GM23338 (cell line): ENCODE data around the gene MYCN. TPM values are rescaled to one million over a fixed set of nuclear protein-coding genes. Genes with fewer than 3 reads are reported as not detected.

Source experiments
- ATAC-seq: fragments of 200-7000 bp; cut with Tn5 transposase; 3 replicates; pipeline ENCODE4 v1.9.1; 2020
- DNase-seq: peaks from one replicate; pipeline ENCODE4 v3.0.0-alpha.2; 2015; ENCODE audit warnings: low spot score
- H2AFZ ChIP-seq: fragments of 200-600 bp; sonication (generic); 2 replicates; pipeline ENCODE4 v1.8.0; 2016; ENCODE audit warnings: antibody characterized with exemption, mild to moderate bottlenecking, moderate library complexity
- H3F3A ChIP-seq: fragments of 200-600 bp; sonication (generic); replicated peaks from 2 replicates; pipeline ENCODE4 v1.8.0; 2017; ENCODE audit warnings: antibody characterized with exemption, mixed run types, low read depth
- H3K27ac ChIP-seq: fragments of 200-600 bp; sonication (generic); 2 replicates; pipeline ENCODE4 v1.6.1; 2016; ENCODE audit warnings: low read depth
- H3K27me3 ChIP-seq: fragments of 200-600 bp; sonication (generic); 2 replicates; pipeline ENCODE4 v1.8.0; 2016; ENCODE audit warnings: mild to moderate bottlenecking, mixed run types, moderate library complexity; ENCODE audit not compliant: insufficient read depth
- H3K36me3 ChIP-seq: fragments of 200-600 bp; sonication (generic); 2 replicates; pipeline ENCODE4 v1.8.0; 2016; ENCODE audit warnings: mild to moderate bottlenecking; ENCODE audit not compliant: insufficient read depth
- H3K4me1 ChIP-seq: fragments of 200-600 bp; sonication (generic); 2 replicates; pipeline ENCODE4 v1.8.0; 2016; ENCODE audit warnings: mild to moderate bottlenecking, moderate library complexity; ENCODE audit not compliant: insufficient read depth
- H3K4me2 ChIP-seq: fragments of 200-600 bp; sonication (generic); 2 replicates; pipeline ENCODE4 v1.7.1; 2017; ENCODE audit warnings: mixed run types
- H3K4me3 ChIP-seq: fragments of 200-600 bp; sonication (generic); 2 replicates; pipeline ENCODE4 v1.6.1; 2016; ENCODE audit warnings: mixed run types
- H3K79me2 ChIP-seq: fragments of 200-600 bp; sonication (generic); replicated peaks from 2 replicates; pipeline ENCODE4 v1.8.0; 2017; ENCODE audit warnings: mild to moderate bottlenecking; ENCODE audit not compliant: insufficient read depth
- H3K9me2 ChIP-seq: fragments of 200-600 bp; sonication (generic); 2 replicates; pipeline ENCODE4 v1.8.0; 2017; ENCODE audit not compliant: insufficient read depth
- H4K20me1 ChIP-seq: fragments of 200-600 bp; sonication (generic); replicated peaks from 2 replicates; pipeline ENCODE4 v1.8.0; 2017; ENCODE audit warnings: mild to moderate bottlenecking; ENCODE audit not compliant: insufficient read depth
- H3K27ac Mint-ChIP-seq: 2 replicates; pipeline ENCODE4 v1.8.0; 2020; ENCODE audit warnings: inconsistent platforms, mild to moderate bottlenecking, moderate library complexity, mixed read lengths
- H3K27me3 Mint-ChIP-seq: 3 replicates; pipeline ENCODE4 v1.8.0; 2022; ENCODE audit warnings: low read depth, mild to moderate bottlenecking, moderate library complexity, mixed read lengths, inconsistent platforms; ENCODE audit not compliant: insufficient read depth, poor library complexity
- H3K36me3 Mint-ChIP-seq: 3 replicates; pipeline ENCODE4 v1.8.0; 2021; ENCODE audit warnings: low read depth, mild to moderate bottlenecking, inconsistent platforms, moderate library complexity, mixed read lengths
- H3K4me1 Mint-ChIP-seq: 3 replicates; pipeline ENCODE4 v1.8.0; 2020; ENCODE audit warnings: mild to moderate bottlenecking, inconsistent platforms, mixed read lengths
- H3K4me3 Mint-ChIP-seq: 3 replicates; pipeline ENCODE4 v1.8.0; 2021; ENCODE audit warnings: moderate library complexity, mild to moderate bottlenecking, inconsistent platforms, mixed read lengths
- H3K9me3 Mint-ChIP-seq: 3 replicates; pipeline ENCODE4 v1.8.0; 2020; ENCODE audit warnings: moderate library complexity, mild to moderate bottlenecking, inconsistent platforms, mixed read lengths
- CREB1 ChIP-seq: fragments of 250-450 bp; sonication (Bioruptor Pico); IDR thresholded peaks from 2 replicates; pipeline ENCODE4 v1.5.0; 2020; ENCODE audit warnings: low read depth, mild to moderate bottlenecking, moderate library complexity
- EZH2 ChIP-seq: fragments of 200-600 bp; sonication (generic); IDR thresholded peaks from one replicate; pipeline ENCODE4 v1.8.0; 2017; ENCODE audit warnings: antibody characterized with exemption, mild to moderate bottlenecking, low read depth; ENCODE audit not compliant: unreplicated experiment
- EZH2phosphoT487 ChIP-seq: fragments of 200-600 bp; sonication (generic); IDR thresholded peaks from one replicate; pipeline ENCODE4 v1.8.1; 2018; ENCODE audit warnings: antibody characterized with exemption; ENCODE audit not compliant: unreplicated experiment
- JUNB ChIP-seq: IDR thresholded peaks from one replicate; pipeline ENCODE4 v1.6.1; 2016; ENCODE audit warnings: antibody characterized with exemption; ENCODE audit not compliant: unreplicated experiment
- NANOG ChIP-seq: IDR thresholded peaks from 2 replicates; pipeline ENCODE4 v1.6.1; 2016; ENCODE audit warnings: antibody characterized with exemption, borderline replicate concordance
- POLR2AphosphoS5 ChIP-seq: IDR thresholded peaks from 2 replicates; pipeline ENCODE4 v1.6.1; 2016; ENCODE audit warnings: antibody characterized with exemption, low read depth
- STAT1 ChIP-seq: IDR thresholded peaks from one replicate; pipeline ENCODE4 v1.6.1; 2016; ENCODE audit warnings: antibody characterized with exemption; ENCODE audit not compliant: unreplicated experiment
- ZNF114 ChIP-seq: fragments of 250-450 bp; sonication (Bioruptor Pico); IDR thresholded peaks from 2 replicates; pipeline ENCODE4 v1.5.0; 2020; ENCODE audit warnings: mild to moderate bottlenecking, moderate library complexity
- ZNF462 ChIP-seq: fragments of 250-450 bp; sonication (Bioruptor Pico); IDR thresholded peaks from 2 replicates; pipeline ENCODE4 v1.5.0; 2020; ENCODE audit warnings: mild to moderate bottlenecking, moderate library complexity
- polyA plus RNA-seq: library from polyadenylated mRNA; unstranded; fragments of >200 nt; fragmentation: Nextera tagmentation; extraction: Ambion mirVana; gene quantifications from 2 replicates; pipeline ENCODE4 v1.2.1, GENCODE V29; 2016
- total RNA-seq: library from RNA; depleted of rRNA; stranded (reverse); fragments of >200 nt; shearing (Covaris generic); gene quantifications from 2 replicates; pipeline ENCODE4 v1.2.3, GENCODE V29; 2014
- TF ChIP-seq, protein P1 (sequence below): IDR thresholded peaks from one replicate; pipeline ENCODE4 v1.6.1; 2018; ENCODE audit warnings: antibody characterized with exemption; ENCODE audit not compliant: unreplicated experiment
- TF ChIP-seq, protein P2 (sequence below), 2 experiments: fragments of 200-600 bp in 1 of 2; sonication (generic) in 1 of 2; conservative IDR thresholded peaks; 2 replicates each; pipeline versions ENCODE4 v1.5.1 to v1.6.1; 2016 to 2017; ENCODE audit warnings: antibody characterized with exemption in 2 of 2, low read depth in 2 of 2, mild to moderate bottlenecking in 2 of 2, moderate library complexity in 1 of 2

Gene MYCN
- total and polyA plus RNA-seq, 2 experiments from 2014 or later, result 50.8 to 145 TPM

GRCh38 chr2:15901095-15901807 is 39.1 kb upstream of the MYCN start:
- Mint-ChIP-seq H3K27ac (no peak overlapping the region), H3K36me3 (peaks cover 23% of the 10 kb centered on the region; the same call in 2 of the 3 replicates), H3K4me3 (no peak overlapping the region), H3K27me3 (peaks cover 3% of the 10 kb centered on the region), H3K4me1 (peaks cover 5% of the 10 kb centered on the region), H3K9me3 (peaks cover 24% of the 10 kb centered on the region)
- no peaks in the 10 kb centered on the region for H3K36me3 ChIP-seq
- no peaks in the 10 kb centered on the region for H4K20me1 ChIP-seq
- peaks cover under 1% of the 10 kb centered on the region; the same call in 1 of the 2 replicates for H3K4me1 ChIP-seq
- peak overlapping the region; percentile 77; the same call in 1 of the 2 replicates for H2AFZ ChIP-seq
- no peaks in the 10 kb centered on the region for H3F3A ChIP-seq
- no peaks in the 10 kb centered on the region for H3K27me3 ChIP-seq
- H3K9me2 ChIP-seq, result no peaks in the 10 kb centered on the region
- no peak overlapping the region for H3K27ac ChIP-seq
- H3K4me2 ChIP-seq, result no peak overlapping the region
- ATAC-seq (no peak), DNase-seq (no peak)
- TF ChIP-seq, protein P1, sequence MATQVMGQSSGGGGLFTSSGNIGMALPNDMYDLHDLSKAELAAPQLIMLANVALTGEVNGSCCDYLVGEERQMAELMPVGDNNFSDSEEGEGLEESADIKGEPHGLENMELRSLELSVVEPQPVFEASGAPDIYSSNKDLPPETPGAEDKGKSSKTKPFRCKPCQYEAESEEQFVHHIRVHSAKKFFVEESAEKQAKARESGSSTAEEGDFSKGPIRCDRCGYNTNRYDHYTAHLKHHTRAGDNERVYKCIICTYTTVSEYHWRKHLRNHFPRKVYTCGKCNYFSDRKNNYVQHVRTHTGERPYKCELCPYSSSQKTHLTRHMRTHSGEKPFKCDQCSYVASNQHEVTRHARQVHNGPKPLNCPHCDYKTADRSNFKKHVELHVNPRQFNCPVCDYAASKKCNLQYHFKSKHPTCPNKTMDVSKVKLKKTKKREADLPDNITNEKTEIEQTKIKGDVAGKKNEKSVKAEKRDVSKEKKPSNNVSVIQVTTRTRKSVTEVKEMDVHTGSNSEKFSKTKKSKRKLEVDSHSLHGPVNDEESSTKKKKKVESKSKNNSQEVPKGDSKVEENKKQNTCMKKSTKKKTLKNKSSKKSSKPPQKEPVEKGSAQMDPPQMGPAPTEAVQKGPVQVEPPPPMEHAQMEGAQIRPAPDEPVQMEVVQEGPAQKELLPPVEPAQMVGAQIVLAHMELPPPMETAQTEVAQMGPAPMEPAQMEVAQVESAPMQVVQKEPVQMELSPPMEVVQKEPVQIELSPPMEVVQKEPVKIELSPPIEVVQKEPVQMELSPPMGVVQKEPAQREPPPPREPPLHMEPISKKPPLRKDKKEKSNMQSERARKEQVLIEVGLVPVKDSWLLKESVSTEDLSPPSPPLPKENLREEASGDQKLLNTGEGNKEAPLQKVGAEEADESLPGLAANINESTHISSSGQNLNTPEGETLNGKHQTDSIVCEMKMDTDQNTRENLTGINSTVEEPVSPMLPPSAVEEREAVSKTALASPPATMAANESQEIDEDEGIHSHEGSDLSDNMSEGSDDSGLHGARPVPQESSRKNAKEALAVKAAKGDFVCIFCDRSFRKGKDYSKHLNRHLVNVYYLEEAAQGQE, result no peak
- TF ChIP-seq NANOG, result no peak
- TF ChIP-seq EZH2, result no peak
- TF ChIP-seq POLR2AphosphoS5, result no peak
- no peak for TF ChIP-seq ZNF462 (CRISPR knock-in tag)
- no peak for TF ChIP-seq CREB1 (CRISPR knock-in tag)
- TF ChIP-seq EZH2phosphoT487, result no peak
- no peak for TF ChIP-seq ZNF114 (CRISPR knock-in tag)
- TF ChIP-seq, protein P2, sequence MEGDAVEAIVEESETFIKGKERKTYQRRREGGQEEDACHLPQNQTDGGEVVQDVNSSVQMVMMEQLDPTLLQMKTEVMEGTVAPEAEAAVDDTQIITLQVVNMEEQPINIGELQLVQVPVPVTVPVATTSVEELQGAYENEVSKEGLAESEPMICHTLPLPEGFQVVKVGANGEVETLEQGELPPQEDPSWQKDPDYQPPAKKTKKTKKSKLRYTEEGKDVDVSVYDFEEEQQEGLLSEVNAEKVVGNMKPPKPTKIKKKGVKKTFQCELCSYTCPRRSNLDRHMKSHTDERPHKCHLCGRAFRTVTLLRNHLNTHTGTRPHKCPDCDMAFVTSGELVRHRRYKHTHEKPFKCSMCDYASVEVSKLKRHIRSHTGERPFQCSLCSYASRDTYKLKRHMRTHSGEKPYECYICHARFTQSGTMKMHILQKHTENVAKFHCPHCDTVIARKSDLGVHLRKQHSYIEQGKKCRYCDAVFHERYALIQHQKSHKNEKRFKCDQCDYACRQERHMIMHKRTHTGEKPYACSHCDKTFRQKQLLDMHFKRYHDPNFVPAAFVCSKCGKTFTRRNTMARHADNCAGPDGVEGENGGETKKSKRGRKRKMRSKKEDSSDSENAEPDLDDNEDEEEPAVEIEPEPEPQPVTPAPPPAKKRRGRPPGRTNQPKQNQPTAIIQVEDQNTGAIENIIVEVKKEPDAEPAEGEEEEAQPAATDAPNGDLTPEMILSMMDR (conservative IDR thresholded peaks at IDR 0.05; ENCODE audit: low read depth in 2 of 2), result no peak
- no peak for TF ChIP-seq JUNB
- no peak for TF ChIP-seq STAT1
- H3K79me2 ChIP-seq, result no peaks in the 10 kb centered on the region
- no peak overlapping the region for H3K4me3 ChIP-seq
